GM18526 (cell line): ENCODE measurements around the gene ING2.

Experiments
- POLR2A ChIP-seq: IDR thresholded peaks from 3 replicates; pipeline ENCODE4 v1.6.1; 2011; ENCODE audit not compliant: insufficient read length; ENCODE audit errors: extremely low read depth

ING2 gene

DNA sequence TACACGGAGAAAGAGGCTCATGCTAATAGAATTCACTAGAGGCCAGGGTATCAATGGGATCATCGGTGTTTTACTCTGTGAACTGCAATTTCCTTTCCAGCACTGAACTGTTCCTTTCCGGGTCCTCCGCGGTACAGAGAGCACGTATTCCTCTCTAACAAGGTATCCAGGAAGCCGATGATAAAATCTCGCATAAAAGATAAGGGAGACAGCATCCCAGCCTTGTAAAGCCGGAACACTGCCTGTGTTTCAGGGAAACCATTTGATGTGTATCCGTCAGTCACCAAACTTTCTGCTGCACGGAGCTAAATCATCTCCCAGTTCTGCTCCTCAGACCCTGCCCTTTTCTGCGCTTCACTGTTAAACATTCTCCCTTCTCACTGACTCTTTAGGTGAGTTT lies 54.0 kb downstream of the ING2 start:
- no peak for TF ChIP-seq POLR2A

DNA sequence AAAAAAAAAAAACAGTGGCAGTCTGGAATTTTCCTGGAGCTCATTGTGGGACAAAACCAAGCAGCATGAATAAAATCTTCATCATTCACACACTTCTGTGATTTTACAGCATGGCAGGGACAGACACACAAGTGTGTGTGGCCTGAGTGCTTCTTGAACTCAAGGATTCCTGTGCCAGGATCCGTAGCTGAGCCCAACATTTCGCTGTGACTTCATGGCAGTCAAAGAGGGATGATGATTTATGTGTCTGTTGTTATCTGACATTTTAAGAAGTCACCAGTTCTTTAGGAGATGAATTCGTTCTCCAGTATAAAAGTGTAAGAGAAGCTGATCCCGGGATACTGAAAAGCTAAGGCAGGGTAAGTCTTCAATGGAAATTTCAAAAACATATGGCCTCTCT lies 57.0 kb downstream of the ING2 start:
- TF ChIP-seq POLR2A, result no peak
